ENCODE measurements around the gene FAM13A. TPM values are rescaled to one million over a fixed set of nuclear protein-coding genes. Genes with fewer than 3 reads are reported as not detected.

The FAM13A gene
- total and polyA plus RNA-seq, 2 experiments from 2014 or later = 5.3 to 6.6 TPM

GRCh38 chr4:88799900-88800299, 257.1 kb downstream of the FAM13A start:
- no peak overlapping the region for H3K4me3 ChIP-seq
- no peaks in the 10 kb centered on the region for H3K79me2 ChIP-seq (ENCODE audit: insufficient read depth)
- H3K4me2 ChIP-seq (ENCODE audit: unreplicated experiment) = no peak overlapping the region
- TF ChIP-seq EZH2phosphoT487 (IDR thresholded peaks at IDR 0.05; ENCODE audit: insufficient read depth, low read depth) = no peak
- no peak for TF ChIP-seq EZH2 (IDR thresholded peaks at IDR 0.05; ENCODE audit: insufficient read depth, poor library complexity, severe bottlenecking)
- peaks cover 8% of the 10 kb centered on the region for H3F3A ChIP-seq (ENCODE audit: insufficient read depth)
- no peak overlapping the region for H3K27ac ChIP-seq
- in situ Hi-C loops (cut with MboI) = loop anchor here (25.0 kb wide), 1 partner anchor 263 kb away; no protein-coding TSS in a partner anchor
- peaks cover 13% of the 10 kb centered on the region for H3K4me1 ChIP-seq (ENCODE audit: insufficient read depth)
- no peaks in the 10 kb centered on the region for H3K36me3 ChIP-seq (ENCODE audit: low read depth)
- H4K20me1 ChIP-seq (ENCODE audit: insufficient read depth) = no peaks in the 10 kb centered on the region
- no peaks in the 10 kb centered on the region for H3K9me2 ChIP-seq (ENCODE audit: insufficient read depth)
- no peak for DNase-seq
- 95 to 100% methylated on average over 1 of the region's 1 CpG for WGBS, 2 experiments (ENCODE audit: low coverage in 1 of 2, low lambda C conversion rate in 2 of 2, missing lambda C conversion rate in 2 of 2)
- no peaks in the 10 kb centered on the region for H3K9me3 ChIP-seq (ENCODE audit: low read depth)
- H2AFZ ChIP-seq = no peak overlapping the region
- H3K27me3 ChIP-seq (replicated peaks; ENCODE audit: insufficient read depth) = no peaks in the 10 kb centered on the region
- no peak overlapping the region for H3K9ac ChIP-seq

DNA sequence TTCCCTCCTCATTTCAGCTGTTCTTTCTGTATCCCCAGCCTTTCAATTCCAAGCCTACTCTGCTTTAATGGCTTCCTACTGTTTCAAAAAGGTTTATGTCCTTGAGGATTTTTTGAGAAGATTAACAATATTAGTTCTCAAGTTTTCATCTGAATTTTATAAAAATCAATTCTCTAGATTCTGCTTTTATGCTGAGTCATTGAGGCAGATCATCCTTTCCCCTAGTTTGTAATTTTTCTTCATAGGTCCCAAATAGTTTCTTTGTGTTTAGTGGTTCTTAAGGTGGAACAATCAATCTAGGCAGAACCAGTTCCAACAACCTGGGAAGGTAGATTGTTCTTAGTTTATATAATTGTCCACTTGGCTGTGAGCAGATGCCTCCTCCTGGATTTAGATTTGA, 259.3 kb downstream of the FAM13A start:
- Histone ChIP-seq H3K4me2 (ENCODE audit: unreplicated experiment) (no peak overlapping the region), H3K4me1 (ENCODE audit: insufficient read depth) (peaks cover 7% of the 10 kb centered on the region), H3K4me3 (no peak overlapping the region), H3F3A (ENCODE audit: insufficient read depth) (peaks cover 17% of the 10 kb centered on the region), H2AFZ (no peak overlapping the region), H3K79me2 (ENCODE audit: insufficient read depth) (no peaks in the 10 kb centered on the region), H3K27ac (no peak overlapping the region), H3K9me2 (ENCODE audit: insufficient read depth) (no peaks in the 10 kb centered on the region), H3K36me3 (ENCODE audit: low read depth) (no peaks in the 10 kb centered on the region), H4K20me1 (ENCODE audit: insufficient read depth) (no peaks in the 10 kb centered on the region), H3K27me3 (replicated peaks; ENCODE audit: insufficient read depth) (no peaks in the 10 kb centered on the region), H3K9ac (no peak overlapping the region), H3K9me3 (ENCODE audit: low read depth) (no peaks in the 10 kb centered on the region)
- in situ Hi-C loops (cut with MboI) = no loop called here
- TF ChIP-seq EZH2 (IDR thresholded peaks at IDR 0.05; ENCODE audit: insufficient read depth, poor library complexity, severe bottlenecking) = no peak
- TF ChIP-seq EZH2phosphoT487 (IDR thresholded peaks at IDR 0.05; ENCODE audit: insufficient read depth, low read depth) = no peak
- no peak for DNase-seq

DNA sequence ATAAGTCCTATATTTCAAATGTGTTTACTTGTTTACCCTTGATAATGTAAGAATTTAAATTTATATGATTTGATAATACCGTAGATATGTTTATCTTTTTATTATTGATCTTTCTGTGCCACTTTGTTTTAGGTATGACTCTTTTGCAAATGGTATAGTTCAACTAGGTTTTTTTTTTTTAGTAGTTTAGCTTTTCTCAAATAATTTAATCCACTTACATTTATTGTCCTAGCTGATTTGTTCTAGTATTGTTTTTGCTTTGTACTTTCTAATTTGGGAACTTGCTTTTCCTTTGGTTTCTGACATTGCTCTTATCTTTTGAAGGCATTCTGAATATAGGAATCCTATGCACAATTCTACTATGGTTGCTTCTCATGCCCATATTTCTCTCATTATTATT, 260.4 kb downstream of the FAM13A start:
- in situ Hi-C loops (cut with MboI) = no loop called here
- peaks cover 18% of the 10 kb centered on the region for H3K4me1 ChIP-seq (ENCODE audit: insufficient read depth)
- H3K79me2 ChIP-seq (ENCODE audit: insufficient read depth) = no peaks in the 10 kb centered on the region
- H3K27ac ChIP-seq = no peak overlapping the region
- no peaks in the 10 kb centered on the region for H4K20me1 ChIP-seq (ENCODE audit: insufficient read depth)
- peaks cover 27% of the 10 kb centered on the region for H3F3A ChIP-seq (ENCODE audit: insufficient read depth)
- H3K4me2 ChIP-seq (ENCODE audit: unreplicated experiment) = no peak overlapping the region
- no peak overlapping the region for H3K4me3 ChIP-seq
- no peak for DNase-seq
- H3K9me2 ChIP-seq (ENCODE audit: insufficient read depth) = no peaks in the 10 kb centered on the region
- no peak for TF ChIP-seq EZH2 (IDR thresholded peaks at IDR 0.05; ENCODE audit: insufficient read depth, poor library complexity, severe bottlenecking)
- H3K27me3 ChIP-seq (replicated peaks; ENCODE audit: insufficient read depth) = no peaks in the 10 kb centered on the region
- H3K9me3 ChIP-seq (ENCODE audit: low read depth) = no peaks in the 10 kb centered on the region
- no peak overlapping the region for H3K9ac ChIP-seq
- H2AFZ ChIP-seq = no peak overlapping the region
- H3K36me3 ChIP-seq (ENCODE audit: low read depth) = no peaks in the 10 kb centered on the region
- WGBS, 2 experiments (ENCODE audit: low coverage in 1 of 2, low lambda C conversion rate in 2 of 2, missing lambda C conversion rate in 2 of 2) = 84 to 93% methylated on average over 1 of the region's 1 CpG

- TF ChIP-seq EZH2phosphoT487 (IDR thresholded peaks at IDR 0.05; ENCODE audit: insufficient read depth, low read depth) (no peak), EZH2 (IDR thresholded peaks at IDR 0.05; ENCODE audit: insufficient read depth, poor library complexity, severe bottlenecking) (no peak)
- Histone ChIP-seq H3K9me3 (ENCODE audit: low read depth) (no peaks in the 10 kb centered on the region), H3K36me3 (ENCODE audit: low read depth) (no peaks in the 10 kb centered on the region), H3K27me3 (replicated peaks; ENCODE audit: insufficient read depth) (no peaks in the 10 kb centered on the region), H4K20me1 (ENCODE audit: insufficient read depth) (no peaks in the 10 kb centered on the region), H2AFZ (no peak overlapping the region), H3K79me2 (ENCODE audit: insufficient read depth) (no peaks in the 10 kb centered on the region), H3K4me2 (ENCODE audit: unreplicated experiment) (no peak overlapping the region), H3K4me1 (ENCODE audit: insufficient read depth) (peaks cover 25% of the 10 kb centered on the region), H3K27ac (no peak overlapping the region), H3K4me3 (no peak overlapping the region), H3K9ac (no peak overlapping the region), H3F3A (ENCODE audit: insufficient read depth) (peaks cover 36% of the 10 kb centered on the region), H3K9me2 (ENCODE audit: insufficient read depth) (no peaks in the 10 kb centered on the region)
- no peak for DNase-seq
- in situ Hi-C loops (cut with MboI) = no loop called here
Measured at GRCh38 chr4:88794952-88795351, 262.0 kb downstream of the FAM13A start.

GRCh38 chr4:88794087-88794690, 262.8 kb downstream of the FAM13A start:
- Histone ChIP-seq H3K27ac (no peak overlapping the region), H2AFZ (no peak overlapping the region), H3K9ac (no peak overlapping the region), H3K9me3 (ENCODE audit: low read depth) (no peaks in the 10 kb centered on the region), H3K36me3 (ENCODE audit: low read depth) (no peaks in the 10 kb centered on the region), H3K79me2 (ENCODE audit: insufficient read depth) (no peaks in the 10 kb centered on the region), H3K4me2 (ENCODE audit: unreplicated experiment) (no peak overlapping the region), H3K27me3 (replicated peaks; ENCODE audit: insufficient read depth) (no peaks in the 10 kb centered on the region), H4K20me1 (ENCODE audit: insufficient read depth) (no peaks in the 10 kb centered on the region), H3K4me3 (no peak overlapping the region), H3K9me2 (ENCODE audit: insufficient read depth) (no peaks in the 10 kb centered on the region), H3K4me1 (ENCODE audit: insufficient read depth) (peaks cover 25% of the 10 kb centered on the region), H3F3A (ENCODE audit: insufficient read depth) (peaks cover 36% of the 10 kb centered on the region)
- TF ChIP-seq EZH2phosphoT487 (IDR thresholded peaks at IDR 0.05; ENCODE audit: insufficient read depth, low read depth) (no peak), EZH2 (IDR thresholded peaks at IDR 0.05; ENCODE audit: insufficient read depth, poor library complexity, severe bottlenecking) (no peak)
- WGBS, 2 experiments (ENCODE audit: low coverage in 1 of 2, low lambda C conversion rate in 2 of 2, missing lambda C conversion rate in 2 of 2) = 97 to 99% methylated on average over 4 of the region's 4 CpGs
- DNase-seq = no peak
- in situ Hi-C loops (cut with MboI) = no loop called here
